NCI-H446 treated with DMSO at 0.1 percent for 48 hours (cell line): ENCODE data around the gene MZT2A.
"Not testable (repeated sequence)": the region's sequence is repeated elsewhere in the genome, so short reads cannot be mapped to it uniquely, and the experiment has no call there.

Experiments
- DNase-seq: peaks from one replicate; lab custom pipeline; 2025; lab: John Stamatoyannopoulos, UW

The MZT2A gene

GRCh38 chr2:131491469-131491836 lies 744 bp downstream of the MZT2A start:
- not testable (repeated sequence) for DNase-seq

DNA sequence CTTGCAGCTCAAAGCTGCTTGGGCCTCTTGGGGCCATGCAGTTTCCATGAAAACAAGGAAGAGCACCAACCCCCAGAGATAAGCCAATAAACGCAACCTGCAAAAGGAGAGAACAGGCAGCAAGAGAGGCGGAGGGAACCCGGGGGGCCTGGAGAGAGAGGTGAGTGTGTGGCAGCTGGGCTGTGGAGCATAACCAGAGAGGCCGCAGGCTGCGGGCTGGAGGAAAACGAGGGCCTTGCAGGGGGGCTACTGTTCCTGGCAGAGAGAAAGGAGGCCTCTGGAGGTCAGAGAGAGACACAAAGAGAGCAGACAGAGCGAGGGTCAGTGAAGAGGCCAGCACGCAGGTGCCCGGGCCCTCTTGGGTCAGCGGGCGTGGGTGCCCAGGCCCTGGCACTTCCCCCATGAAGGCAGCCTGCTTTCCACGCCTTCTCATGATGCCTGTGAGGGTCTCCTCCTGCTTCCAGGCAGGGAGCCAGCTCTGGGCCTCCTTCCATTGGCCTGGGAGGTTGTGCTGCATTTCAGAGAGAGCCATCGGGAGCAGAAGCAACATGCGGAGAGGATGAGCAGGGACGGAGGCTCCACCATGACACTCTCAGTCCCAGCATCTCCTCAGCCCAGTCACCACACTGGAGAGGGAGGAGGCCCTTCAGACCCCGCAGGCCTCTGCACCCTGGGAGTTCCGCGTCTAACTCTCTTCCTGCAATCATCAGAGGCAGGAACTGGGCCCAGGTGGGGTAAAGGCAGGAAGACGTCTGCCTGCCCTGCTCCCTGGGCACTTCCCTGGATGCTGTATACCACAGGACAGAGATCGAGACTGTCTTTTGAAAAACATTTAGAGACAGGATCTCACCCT lies 1.4 kb downstream of the MZT2A start:
- DNase-seq, result not testable (repeated sequence)

DNA sequence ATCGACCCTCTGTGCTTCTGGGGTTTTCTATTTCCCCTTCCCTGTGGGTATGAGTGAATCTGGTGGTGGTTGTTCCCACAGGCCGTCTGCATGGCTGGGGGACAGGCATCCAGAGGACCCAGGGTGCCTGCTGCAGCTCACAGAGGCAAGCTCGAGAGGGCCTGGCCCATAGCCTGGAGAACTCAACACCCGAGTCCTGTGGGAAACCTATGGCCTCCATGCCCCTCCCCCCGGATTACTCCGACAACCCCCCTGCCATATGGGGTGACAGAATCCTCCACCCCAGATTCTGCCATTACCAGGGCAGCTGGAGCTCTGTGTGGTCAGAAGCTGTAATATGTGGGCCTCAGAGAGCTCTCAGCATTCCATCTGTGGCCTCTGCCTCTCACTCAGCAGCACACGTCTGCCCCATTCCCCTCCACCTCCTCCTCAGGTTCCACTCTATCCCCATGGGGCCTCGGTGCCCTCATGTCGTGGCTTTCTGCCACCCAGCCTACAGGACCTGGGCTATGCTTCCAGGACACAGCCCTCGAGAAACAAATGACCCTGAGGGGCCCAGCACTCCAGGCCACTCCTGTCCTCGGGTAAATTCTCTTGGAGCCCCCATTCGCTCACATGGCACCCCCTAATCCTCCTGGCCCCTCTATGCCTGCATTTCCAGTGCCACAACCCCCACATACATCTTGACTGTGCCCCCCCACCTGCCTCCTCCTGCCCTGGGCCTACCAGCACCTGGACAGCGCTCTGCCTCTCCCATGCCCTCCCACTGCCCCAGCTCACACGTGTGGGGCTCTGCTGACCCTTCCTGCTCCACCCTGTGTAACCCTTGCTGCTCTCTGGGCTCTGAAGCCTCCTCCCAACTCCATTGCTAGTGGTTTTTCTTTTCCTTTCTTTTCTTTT lies 3.6 kb downstream of the MZT2A start:
- no peak for DNase-seq

DNA sequence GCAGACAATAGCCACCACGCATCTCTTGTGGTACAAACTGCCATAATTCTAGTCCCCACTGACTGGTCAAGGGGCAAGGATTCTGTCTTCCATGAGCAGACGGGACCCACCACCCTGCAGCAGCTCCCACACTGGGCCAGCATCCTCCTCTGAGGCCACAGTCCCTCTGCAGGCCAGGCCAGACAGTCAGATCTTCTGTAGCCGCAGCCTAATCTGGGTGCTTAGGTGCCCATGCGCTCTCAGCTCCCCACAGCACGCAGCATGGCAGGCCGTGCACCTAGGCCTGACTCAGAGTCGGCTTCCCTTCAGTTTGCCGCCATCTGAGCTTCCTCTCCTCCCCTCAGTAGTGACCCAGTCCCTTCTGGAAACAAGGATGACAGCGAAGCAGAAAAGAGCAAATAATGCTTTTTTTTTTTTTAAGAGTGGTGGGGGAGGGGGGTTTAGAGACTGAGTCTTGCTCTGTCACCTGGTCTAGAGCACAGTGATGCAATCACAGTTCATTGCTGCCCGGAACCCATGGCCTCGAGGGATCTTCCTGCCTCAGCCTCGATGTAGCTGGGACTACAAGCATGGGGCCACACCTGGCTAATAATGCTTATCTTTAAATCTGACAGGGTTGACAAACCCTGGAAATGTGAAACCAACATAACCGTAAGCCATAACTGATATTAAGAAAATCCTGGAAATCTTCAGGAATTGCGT lies 5.8 kb downstream of the MZT2A start:
- not testable (repeated sequence) for DNase-seq

GRCh38 chr2:131484906-131485460 lies 7.2 kb downstream of the MZT2A start:
- not testable (repeated sequence) for DNase-seq

DNA sequence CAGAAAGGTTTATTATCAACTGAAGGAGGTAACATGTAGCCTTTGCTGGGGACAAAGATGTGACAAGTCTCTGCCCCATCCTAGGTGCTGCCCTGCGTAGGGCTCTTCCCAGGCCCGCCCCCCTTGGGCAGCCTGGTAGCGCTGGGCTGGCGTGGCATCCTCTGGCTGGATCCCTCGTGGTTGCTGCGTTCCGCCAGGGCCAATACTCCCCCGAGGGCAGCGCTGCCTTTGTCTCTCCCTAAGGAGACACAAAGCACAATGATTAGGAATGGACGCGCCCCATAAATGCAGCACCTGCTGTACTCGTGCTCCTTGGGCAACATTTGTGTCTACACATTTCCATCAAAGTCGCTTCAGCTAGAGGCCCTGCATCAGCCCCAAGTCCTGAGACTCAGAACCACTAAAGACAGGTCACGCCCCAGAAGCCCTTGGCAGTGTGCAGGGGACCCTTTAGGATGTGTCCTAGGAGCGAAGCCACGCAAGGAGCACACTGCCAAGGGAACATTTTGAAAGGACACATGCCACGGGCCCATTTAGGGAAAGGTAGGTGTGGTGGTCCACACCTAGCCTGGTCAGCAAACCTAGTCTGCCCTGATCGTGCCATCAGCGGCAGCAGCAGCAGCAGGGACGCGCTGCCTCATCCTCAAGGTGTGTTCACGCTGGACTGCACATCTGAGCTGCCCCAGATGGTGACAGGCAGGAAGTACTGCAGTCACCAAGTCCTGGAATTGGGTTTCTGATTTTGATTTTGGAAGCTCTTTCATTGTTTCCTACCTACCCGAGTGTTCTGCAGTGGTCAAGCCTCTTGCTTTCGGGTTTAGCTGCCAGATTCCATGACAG lies 8.0 kb downstream of the MZT2A start:
- DNase-seq, result not testable (repeated sequence)

- not testable (repeated sequence) for DNase-seq
These were observed 9.6 kb downstream of the MZT2A start for GRCh38 chr2:131482506-131483155.

DNA sequence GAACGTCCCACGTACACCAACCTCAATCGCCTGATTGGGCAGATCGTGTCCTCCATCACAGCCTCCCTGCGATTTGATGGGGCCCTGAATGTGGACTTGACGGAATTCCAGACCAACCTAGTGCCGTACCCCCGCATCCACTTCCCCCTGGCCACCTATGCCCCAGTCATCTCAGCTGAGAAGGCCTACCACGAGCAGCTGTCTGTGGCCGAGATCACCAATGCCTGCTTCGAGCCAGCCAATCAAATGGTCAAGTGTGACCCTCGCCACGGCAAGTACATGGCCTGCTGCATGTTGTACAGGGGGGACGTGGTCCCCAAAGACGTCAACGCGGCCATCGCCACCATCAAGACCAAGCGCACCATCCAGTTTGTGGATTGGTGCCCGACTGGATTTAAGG lies 11.8 kb downstream of the MZT2A start:
- DNase-seq, result not testable (repeated sequence)

DNA sequence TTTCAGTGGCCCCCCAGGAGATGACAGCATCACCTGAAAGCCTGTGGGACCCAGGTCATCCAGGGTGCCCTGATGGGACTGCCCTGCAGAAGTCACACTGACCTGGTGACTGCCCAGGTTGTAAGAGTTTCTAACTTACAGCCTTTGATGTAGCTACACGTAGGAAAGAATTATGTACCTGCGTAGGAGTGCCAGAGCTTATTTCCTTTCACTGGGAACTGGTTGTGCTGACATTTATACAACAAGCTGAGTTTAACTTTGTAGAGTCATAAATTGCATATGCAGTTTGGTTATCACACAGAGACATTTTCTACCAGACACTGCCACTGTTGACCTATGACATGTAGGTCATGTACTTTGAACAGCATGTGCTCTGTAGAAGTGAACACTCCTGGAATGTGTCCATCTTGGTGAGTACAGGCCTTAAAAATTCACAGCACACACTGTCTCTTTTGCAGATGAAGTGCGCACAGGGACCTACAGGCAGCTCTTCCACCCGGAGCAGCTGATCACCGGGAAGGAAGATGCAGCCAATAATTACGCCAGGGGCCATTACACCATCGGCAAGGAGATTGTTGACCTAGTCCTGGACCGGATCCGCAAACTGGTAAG lies 13.2 kb downstream of the MZT2A start:
- not testable (repeated sequence) for DNase-seq

- DNase-seq, result not testable (repeated sequence)
These were observed 13.9 kb downstream of the MZT2A start for GRCh38 chr2:131478074-131478849.

GRCh38 chr2:131477227-131477626 lies 15.0 kb downstream of the MZT2A start:
- DNase-seq, result not testable (repeated sequence)

- not testable (repeated sequence) for DNase-seq
These were observed 15.8 kb downstream of the MZT2A start for GRCh38 chr2:131476363-131476762.

GRCh38 chr2:131475831-131476230 lies 16.4 kb downstream of the MZT2A start, which contains the start of gene TUBA3D:
TUBA3D (plus strand) TSS chr2:131476119; CDS start chr2:131476200, 81 bp downstream.
- DNase-seq, result no peak

DNA sequence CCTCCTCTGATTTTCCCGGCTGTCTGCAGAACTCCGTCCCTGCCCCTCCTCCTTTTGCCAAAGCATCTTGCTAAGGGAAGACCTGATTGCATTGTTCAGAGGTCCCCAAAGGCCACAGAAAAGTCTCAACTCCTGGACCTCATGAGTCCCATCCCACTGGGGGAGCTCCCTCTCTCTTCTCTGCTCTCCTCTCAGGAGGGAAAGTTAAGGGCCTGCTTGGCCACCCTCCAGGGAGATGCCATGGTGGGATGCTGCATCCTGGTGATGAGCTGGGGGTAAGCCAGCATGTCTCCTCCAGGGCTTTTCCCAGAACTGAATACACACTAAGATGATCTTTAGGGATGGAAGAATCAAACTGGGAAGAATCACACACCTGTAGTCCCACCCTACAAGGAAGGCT lies 18.9 kb downstream of the MZT2A start:
- DNase-seq, result not testable (repeated sequence)

- not testable (repeated sequence) for DNase-seq
These were observed 20.6 kb downstream of the MZT2A start for GRCh38 chr2:131471624-131472023.

GRCh38 chr2:131470944-131471343 lies 21.3 kb downstream of the MZT2A start:
- not testable (repeated sequence) for DNase-seq

DNA sequence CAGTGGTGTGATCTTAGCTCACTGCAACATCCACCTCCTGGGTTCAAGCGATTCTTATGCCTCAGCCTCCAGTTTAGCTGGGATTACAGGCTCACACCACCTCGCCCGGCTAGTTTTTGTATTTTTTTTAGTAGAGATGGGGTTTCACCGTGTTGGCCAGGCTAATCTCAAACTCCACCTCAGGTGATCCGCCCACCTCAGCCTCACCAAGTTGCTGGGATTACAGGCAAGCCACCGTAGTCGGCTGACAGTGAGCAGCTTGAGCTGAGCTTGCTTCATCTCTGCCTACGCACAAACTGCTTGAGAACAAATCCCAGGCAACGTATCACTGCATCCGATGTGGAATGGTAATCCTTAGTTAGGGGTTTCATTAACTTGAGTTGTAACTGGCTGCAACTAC lies 24.5 kb downstream of the MZT2A start:
- DNase-seq, result not testable (repeated sequence)

GRCh38 chr2:131454914-131455313 lies 37.3 kb downstream of the MZT2A start:
- DNase-seq, result not testable (repeated sequence)
